Stimulated activated effector memory CD8-positive, alpha-beta T cell treated with anti-CD3 and anti-CD28 coated beads, Interleukin-12 subunit alpha, Interleukin-12 subunit beta, amount 100 ng/mL, for 72 hours (primary cell): ENCODE data around the gene AK9.

Experiments
- ATAC-seq: fragments of 150-1000 bp; cut with Tn5 transposase; 2 replicates; pipeline ENCODE4 v1.10.0; 2021
- DNase-seq, 2 donors: peaks; one replicate each; pipeline ENCODE4 v3.0.0; 2021 to 2022; ENCODE audit warnings: low spot score in 2 of 2
- H3K27ac Mint-ChIP-seq: one replicate; pipeline ENCODE4 v1.8.0; 2022; ENCODE audit warnings: mild to moderate bottlenecking, mixed read lengths
- H3K36me3 Mint-ChIP-seq: one replicate; pipeline ENCODE4 v1.8.0; 2022; ENCODE audit warnings: mild to moderate bottlenecking, mixed read lengths
- H3K4me1 Mint-ChIP-seq: one replicate; pipeline ENCODE4 v1.8.0; 2022; ENCODE audit warnings: mixed read lengths
- H3K4me3 Mint-ChIP-seq: one replicate; pipeline ENCODE4 v1.8.0; 2022; ENCODE audit warnings: mild to moderate bottlenecking, mixed read lengths
- H3K9me3 Mint-ChIP-seq: one replicate; pipeline ENCODE4 v1.8.0; 2022; ENCODE audit warnings: mixed read lengths

AK9 gene

GRCh38 chr6:109493865-109494264 lies 197.1 kb downstream of the AK9 start:
- no peaks in the 10 kb centered on the region for H3K9me3 Mint-ChIP-seq
- H3K36me3 Mint-ChIP-seq, result no peaks in the 10 kb centered on the region
- no peak for ATAC-seq
- H3K27ac Mint-ChIP-seq, result no peak overlapping the region
- no peak overlapping the region for H3K4me3 Mint-ChIP-seq
- H3K4me1 Mint-ChIP-seq, result peaks cover 17% of the 10 kb centered on the region
- DNase-seq, result peak in 1 of 2 donors; percentile 15

GRCh38 chr6:109491207-109491938 lies 199.6 kb downstream of the AK9 start:
- peak; percentile 99 for ATAC-seq
- Mint-ChIP-seq H3K4me1 (peaks cover 17% of the 10 kb centered on the region), H3K36me3 (no peaks in the 10 kb centered on the region), H3K9me3 (no peaks in the 10 kb centered on the region), H3K4me3 (peak overlapping the region; percentile 27), H3K27ac (peak overlapping the region; percentile 36)
- DNase-seq, result peak in 1 of 2 donors; percentile 66

GRCh38 chr6:109490713-109491112 lies 200.3 kb downstream of the AK9 start:
- Mint-ChIP-seq H3K9me3 (no peaks in the 10 kb centered on the region), H3K36me3 (no peaks in the 10 kb centered on the region), H3K4me1 (peaks cover 17% of the 10 kb centered on the region), H3K27ac (peak overlapping the region; percentile 36), H3K4me3 (peak overlapping the region; percentile 27)
- DNase-seq, result peak in 1 of 2 donors; percentile 49
- ATAC-seq, result no peak

GRCh38 chr6:109488001-109488400 lies 203.0 kb downstream of the AK9 start:
- no peak overlapping the region for H3K4me3 Mint-ChIP-seq
- H3K9me3 Mint-ChIP-seq, result no peaks in the 10 kb centered on the region
- no peaks in the 10 kb centered on the region for H3K36me3 Mint-ChIP-seq
- DNase-seq, result peak in 1 of 2 donors; percentile 17
- H3K4me1 Mint-ChIP-seq, result peaks cover 28% of the 10 kb centered on the region
- ATAC-seq, result no peak
- H3K27ac Mint-ChIP-seq, result no peak overlapping the region

GRCh38 chr6:109486068-109486467 lies 204.9 kb downstream of the AK9 start:
- peak in 1 of 2 donors; percentile 38 for DNase-seq
- peak; percentile 35 for ATAC-seq
- no peak overlapping the region for H3K4me3 Mint-ChIP-seq
- no peak overlapping the region for H3K27ac Mint-ChIP-seq
- H3K9me3 Mint-ChIP-seq, result no peaks in the 10 kb centered on the region
- H3K4me1 Mint-ChIP-seq, result peaks cover 34% of the 10 kb centered on the region
- H3K36me3 Mint-ChIP-seq, result peaks cover 16% of the 10 kb centered on the region

- Mint-ChIP-seq H3K36me3 (peaks cover 18% of the 10 kb centered on the region), H3K27ac (no peak overlapping the region), H3K9me3 (no peaks in the 10 kb centered on the region), H3K4me3 (no peak overlapping the region), H3K4me1 (peaks cover 32% of the 10 kb centered on the region)
- ATAC-seq (no peak), DNase-seq (peak in 1 of 2 donors; percentile 44)
Observed at GRCh38 chr6:109485266-109485935, 205.6 kb downstream of the AK9 start.

GRCh38 chr6:109484122-109484521 lies 206.9 kb downstream of the AK9 start:
- peak in 1 of 2 donors; percentile 41 for DNase-seq
- Mint-ChIP-seq H3K36me3 (peaks cover 28% of the 10 kb centered on the region), H3K27ac (no peak overlapping the region), H3K9me3 (no peaks in the 10 kb centered on the region), H3K4me1 (peaks cover 39% of the 10 kb centered on the region), H3K4me3 (peak overlapping the region; percentile 84)
- ATAC-seq, result no peak

GRCh38 chr6:109483735-109484057 lies 207.3 kb downstream of the AK9 start:
- peaks cover 43% of the 10 kb centered on the region for H3K4me1 Mint-ChIP-seq
- ATAC-seq (peak; percentile 9), DNase-seq (no peak)
- no peaks in the 10 kb centered on the region for H3K9me3 Mint-ChIP-seq
- peak overlapping the region; percentile 9 for H3K27ac Mint-ChIP-seq
- peaks cover 32% of the 10 kb centered on the region for H3K36me3 Mint-ChIP-seq
- H3K4me3 Mint-ChIP-seq, result peak overlapping the region; percentile 84

GRCh38 chr6:109482905-109483734 lies 207.9 kb downstream of the AK9 start, which contains the start of gene ZBTB24:
Gene ZBTB24 (minus strand): TSS chr6:109483219. CDS start chr6:109482026, 1,193 bp downstream.
- DNase-seq (peak; percentile 76 to 90), ATAC-seq (peak; percentile 90)
- Mint-ChIP-seq H3K4me1 (peaks cover 49% of the 10 kb centered on the region), H3K36me3 (peaks cover 38% of the 10 kb centered on the region), H3K9me3 (no peaks in the 10 kb centered on the region), H3K27ac (peak within 1 kb of the TSS; percentile 86), H3K4me3 (peak within 1 kb of the TSS; percentile 84)

DNA sequence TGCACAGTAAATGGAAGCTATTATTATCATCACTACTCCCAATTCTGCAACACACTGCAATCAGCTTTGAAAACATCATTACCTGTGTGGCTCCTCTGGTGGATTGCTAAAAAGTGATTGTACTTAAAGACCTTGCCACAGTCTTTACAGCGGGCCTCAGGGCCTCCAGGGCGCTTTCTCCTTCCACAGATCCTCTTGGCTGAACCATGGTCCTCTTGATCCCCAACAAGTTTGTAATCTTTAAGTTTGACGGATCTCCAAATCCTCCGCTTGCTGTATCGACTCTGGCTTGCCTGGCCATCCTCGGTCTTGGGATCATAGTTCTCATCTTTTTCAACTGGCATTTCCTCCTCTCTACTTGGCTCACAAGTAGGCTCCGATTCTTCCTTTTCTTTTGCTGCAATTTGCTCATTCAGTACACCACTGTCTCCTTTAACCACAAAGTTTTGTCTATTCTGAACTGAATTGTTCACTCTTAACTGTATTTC lies 210.0 kb downstream of the AK9 start:
- no peak for ATAC-seq

GRCh38 chr6:109478841-109479624 lies 212.0 kb downstream of the AK9 start:
- Mint-ChIP-seq H3K9me3 (no peaks in the 10 kb centered on the region), H3K4me3 (peak overlapping the region; percentile 84), H3K36me3 (peaks cover 79% of the 10 kb centered on the region), H3K27ac (peak overlapping the region; percentile 86), H3K4me1 (peaks cover 67% of the 10 kb centered on the region)
- no peak for ATAC-seq
- DNase-seq, result peak in 1 of 2 donors; percentile 46

More for the DNA sequence above, 210.0 kb downstream of the AK9 start:
- Mint-ChIP-seq H3K9me3 (no peaks in the 10 kb centered on the region), H3K27ac (no peak overlapping the region), H3K36me3 (peaks cover 59% of the 10 kb centered on the region), H3K4me3 (peak overlapping the region; percentile 84), H3K4me1 (peaks cover 62% of the 10 kb centered on the region)
- peak in 1 of 2 donors; percentile 49 for DNase-seq

GRCh38 chr6:109478222-109478805 lies 212.7 kb downstream of the AK9 start:
- DNase-seq (peak in 1 of 2 donors; percentile 38), ATAC-seq (no peak)
- Mint-ChIP-seq H3K27ac (peak overlapping the region; percentile 87), H3K36me3 (peaks cover 86% of the 10 kb centered on the region), H3K9me3 (no peaks in the 10 kb centered on the region), H3K4me3 (peak overlapping the region; percentile 84), H3K4me1 (peaks cover 66% of the 10 kb centered on the region)

DNA sequence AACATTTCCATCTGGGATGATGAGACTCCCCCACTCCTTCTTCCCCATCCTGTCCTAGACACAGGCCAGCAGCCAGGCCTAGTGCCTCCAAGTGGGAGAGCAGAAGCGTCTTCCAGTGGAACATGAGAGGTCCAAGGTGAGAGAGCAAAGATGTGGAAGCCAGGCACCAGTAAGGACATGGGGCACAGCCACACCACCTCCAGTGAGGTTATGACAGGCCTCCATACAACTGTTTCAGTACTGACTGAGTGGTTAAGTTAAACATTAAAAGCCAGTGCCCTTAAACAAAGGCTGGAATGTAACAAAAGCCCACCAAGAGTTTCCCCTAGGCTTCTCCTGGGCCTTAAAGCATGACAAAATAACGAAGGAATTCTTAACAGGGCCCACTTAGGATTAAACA lies 213.3 kb downstream of the AK9 start:
- DNase-seq, result peak in 1 of 2 donors; percentile 49
- peak overlapping the region; percentile 87 for H3K27ac Mint-ChIP-seq
- peaks cover 92% of the 10 kb centered on the region for H3K36me3 Mint-ChIP-seq
- H3K4me3 Mint-ChIP-seq, result peak overlapping the region; percentile 84
- H3K4me1 Mint-ChIP-seq, result peaks cover 71% of the 10 kb centered on the region
- peak; percentile 58 for ATAC-seq
- no peaks in the 10 kb centered on the region for H3K9me3 Mint-ChIP-seq

GRCh38 chr6:109477184-109477583 lies 213.8 kb downstream of the AK9 start:
- DNase-seq, result peak in 1 of 2 donors; percentile 33
- Mint-ChIP-seq H3K36me3 (peaks cover 92% of the 10 kb centered on the region), H3K9me3 (no peaks in the 10 kb centered on the region), H3K4me3 (peak overlapping the region; percentile 84), H3K4me1 (peaks cover 72% of the 10 kb centered on the region), H3K27ac (peak overlapping the region; percentile 87)
- no peak for ATAC-seq
